GM21367 (cell line): ENCODE data around the gene TRIM26.
"Not testable (repeated sequence)": the region's sequence is repeated elsewhere in the genome, so short reads cannot be mapped to it uniquely, and the experiment has no call there.

Source experiments
- ATAC-seq: cut with Tn5 transposase; IDR thresholded peaks from one replicate; pipeline ENCODE4 v1.9.1; 2021; ENCODE audit not compliant: unreplicated experiment

Gene TRIM26

DNA sequence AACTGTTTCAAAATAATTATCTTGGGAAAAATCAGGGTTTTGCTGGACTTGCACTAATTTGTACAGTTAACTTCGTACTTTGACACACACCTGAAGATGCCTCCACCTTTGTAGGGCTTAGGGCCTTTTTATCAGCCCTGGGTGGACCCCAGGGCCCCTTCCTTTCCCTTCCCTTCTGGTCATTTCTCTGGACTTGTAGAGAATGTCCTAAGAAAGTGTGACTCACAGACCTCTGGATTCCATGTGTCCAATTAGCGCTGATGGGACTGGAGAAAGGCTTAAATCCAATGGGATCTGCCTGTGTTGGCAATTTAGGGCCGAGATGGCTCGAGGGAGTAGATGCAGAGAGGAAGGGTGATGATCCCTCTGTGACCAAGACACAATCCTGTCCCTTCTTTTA lies 40.5 kb downstream of the TRIM26 start:
- no peak for ATAC-seq

DNA sequence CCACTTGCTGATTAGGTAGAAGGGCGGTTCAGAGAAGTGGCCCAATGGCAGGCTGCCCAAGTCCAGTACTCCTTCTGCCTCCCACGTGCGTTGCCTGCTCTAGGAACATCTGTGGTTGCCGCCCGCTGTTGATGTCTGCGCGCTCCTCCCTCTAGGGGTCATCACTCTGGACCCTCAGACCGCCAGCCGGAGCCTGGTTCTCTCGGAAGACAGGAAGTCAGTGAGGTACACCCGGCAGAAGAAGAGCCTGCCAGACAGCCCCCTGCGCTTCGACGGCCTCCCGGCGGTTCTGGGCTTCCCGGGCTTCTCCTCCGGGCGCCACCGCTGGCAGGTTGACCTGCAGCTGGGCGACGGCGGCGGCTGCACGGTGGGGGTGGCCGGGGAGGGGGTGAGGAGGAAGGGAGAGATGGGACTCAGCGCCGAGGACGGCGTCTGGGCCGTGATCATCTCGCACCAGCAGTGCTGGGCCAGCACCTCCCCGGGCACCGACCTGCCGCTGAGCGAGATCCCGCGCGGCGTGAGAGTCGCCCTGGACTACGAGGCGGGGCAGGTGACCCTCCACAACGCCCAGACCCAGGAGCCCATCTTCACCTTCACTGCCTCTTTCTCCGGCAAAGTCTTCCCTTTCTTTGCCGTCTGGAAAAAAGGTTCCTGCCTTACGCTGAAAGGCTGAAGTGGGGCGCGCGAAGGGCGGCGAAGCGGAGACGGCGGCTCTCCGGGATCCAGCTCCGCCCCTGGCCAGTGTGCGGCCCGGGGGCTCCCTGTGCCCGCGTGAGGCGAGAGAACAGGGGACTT lies 41.3 kb downstream of the TRIM26 start:
- no peak for ATAC-seq

DNA sequence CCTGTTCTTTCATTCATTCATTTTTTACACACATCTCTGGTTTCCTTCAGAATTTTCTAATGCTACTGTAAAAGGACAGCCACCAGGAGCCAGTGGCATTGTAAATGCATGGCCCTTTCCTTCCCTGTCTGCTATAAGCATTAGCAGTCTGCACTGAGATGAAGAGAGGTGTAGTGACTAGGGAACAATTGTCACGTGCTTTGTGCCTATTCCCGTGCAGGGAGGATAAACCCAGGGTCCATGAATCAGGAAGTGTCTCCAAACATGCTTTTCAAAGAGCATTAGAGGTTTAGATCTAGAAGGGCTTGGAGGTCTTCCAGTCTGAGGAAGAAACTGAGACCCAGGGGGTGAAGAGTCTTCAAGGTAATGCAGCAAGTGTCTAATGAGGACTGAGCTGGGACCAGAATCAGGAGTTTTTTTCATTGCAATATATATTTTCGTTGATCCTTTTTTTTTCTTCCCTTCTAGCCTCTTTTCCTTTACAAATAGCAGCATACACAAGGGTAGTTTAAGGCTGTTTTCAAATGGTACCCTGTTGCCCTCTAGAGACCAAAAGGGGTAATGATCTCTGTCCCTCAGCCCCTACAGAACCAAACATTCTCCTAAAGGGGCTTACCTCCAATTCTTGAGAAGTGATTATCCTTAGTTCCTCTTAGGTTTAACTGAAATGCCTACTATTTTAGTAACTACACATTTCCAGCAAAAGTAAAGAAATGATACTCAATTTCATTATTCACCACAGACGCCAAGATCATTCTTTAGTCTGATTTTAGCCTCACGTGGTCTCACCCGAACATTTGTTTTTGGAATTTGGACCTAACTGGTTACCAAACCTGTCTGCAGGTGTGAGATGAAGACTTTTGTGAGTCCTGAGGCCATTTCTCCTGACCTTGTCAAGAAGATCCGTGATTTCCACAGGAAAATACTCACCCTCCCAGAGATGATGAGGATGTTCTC lies 43.3 kb downstream of the TRIM26 start:
- no peak for ATAC-seq

DNA sequence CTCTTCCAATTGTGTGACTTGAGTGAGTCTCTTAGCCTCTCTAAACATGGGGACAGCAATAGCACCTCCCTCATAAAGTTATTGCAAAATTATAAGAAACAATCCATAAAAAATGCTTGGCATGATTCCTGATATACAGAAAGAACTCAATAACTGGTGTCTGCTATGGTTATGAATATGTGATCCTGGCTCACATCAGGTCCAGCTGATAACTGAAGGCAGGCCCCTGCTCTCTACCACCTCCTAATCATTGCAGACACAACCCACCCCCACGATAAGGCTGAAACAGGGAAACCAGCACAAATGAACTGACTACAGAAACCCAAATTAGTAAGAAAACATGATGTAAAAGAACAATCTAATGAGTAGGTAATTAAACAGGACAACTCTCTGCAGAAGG lies 44.5 kb downstream of the TRIM26 start:
- ATAC-seq, result no peak

DNA sequence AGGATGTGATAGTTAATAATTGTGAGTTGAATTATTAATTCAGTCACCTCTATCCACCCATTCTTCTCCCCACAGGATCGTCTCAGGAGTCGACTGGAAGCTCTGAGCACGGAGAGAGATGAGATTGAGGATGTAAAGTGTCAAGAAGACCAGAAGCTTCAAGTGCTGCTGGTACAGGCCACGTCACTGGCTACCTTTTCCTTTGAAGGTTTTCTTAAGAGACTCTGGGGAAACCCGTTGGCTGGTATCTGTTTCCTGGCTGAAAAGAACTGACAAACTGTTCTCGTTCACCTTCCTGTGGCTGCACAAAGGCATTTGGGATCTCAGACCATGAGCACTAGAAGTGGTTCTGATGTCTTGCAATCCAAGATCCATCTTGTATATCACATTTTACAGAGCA lies 46.1 kb downstream of the TRIM26 start:
- ATAC-seq, result no peak

DNA sequence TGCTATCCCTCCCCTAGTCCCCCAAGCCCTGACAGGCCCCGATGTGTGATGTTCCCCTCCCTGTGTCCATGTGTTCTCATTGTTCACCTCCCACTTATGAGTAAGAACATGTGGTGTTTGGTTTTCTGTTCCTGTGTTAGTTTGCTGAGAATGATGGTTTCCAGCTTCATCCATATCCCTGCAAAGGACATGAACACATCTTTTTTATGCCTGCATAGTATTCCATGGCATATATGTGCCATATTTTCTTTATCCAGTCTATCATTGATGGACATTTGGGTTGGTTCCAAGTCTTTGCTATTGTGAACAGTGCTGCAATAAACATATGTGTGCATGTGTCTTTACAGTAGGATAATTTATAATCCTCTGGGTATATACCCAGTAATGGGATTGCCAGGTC lies 48.0 kb downstream of the TRIM26 start:
- ATAC-seq, result not testable (repeated sequence)

DNA sequence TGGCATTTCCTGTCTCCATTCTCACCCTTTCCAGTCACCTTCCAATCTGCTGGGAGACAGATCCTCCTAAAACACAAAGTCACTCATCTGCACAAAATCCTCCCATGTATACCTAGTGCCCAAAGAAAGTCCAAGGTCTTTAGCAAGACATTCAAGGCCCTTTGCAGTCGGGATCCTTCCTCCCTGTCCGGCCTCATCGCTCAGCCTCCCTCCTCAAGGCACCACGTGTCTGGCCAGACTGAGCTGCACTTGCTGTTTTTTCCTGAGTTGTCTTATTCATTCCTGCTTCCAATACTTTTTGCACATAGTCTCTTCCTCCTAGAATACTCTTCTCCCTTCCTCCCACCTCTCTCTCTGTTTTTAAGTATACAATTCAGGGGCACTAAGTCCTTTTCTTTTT lies 48.5 kb downstream of the TRIM26 start:
- no peak for ATAC-seq

DNA sequence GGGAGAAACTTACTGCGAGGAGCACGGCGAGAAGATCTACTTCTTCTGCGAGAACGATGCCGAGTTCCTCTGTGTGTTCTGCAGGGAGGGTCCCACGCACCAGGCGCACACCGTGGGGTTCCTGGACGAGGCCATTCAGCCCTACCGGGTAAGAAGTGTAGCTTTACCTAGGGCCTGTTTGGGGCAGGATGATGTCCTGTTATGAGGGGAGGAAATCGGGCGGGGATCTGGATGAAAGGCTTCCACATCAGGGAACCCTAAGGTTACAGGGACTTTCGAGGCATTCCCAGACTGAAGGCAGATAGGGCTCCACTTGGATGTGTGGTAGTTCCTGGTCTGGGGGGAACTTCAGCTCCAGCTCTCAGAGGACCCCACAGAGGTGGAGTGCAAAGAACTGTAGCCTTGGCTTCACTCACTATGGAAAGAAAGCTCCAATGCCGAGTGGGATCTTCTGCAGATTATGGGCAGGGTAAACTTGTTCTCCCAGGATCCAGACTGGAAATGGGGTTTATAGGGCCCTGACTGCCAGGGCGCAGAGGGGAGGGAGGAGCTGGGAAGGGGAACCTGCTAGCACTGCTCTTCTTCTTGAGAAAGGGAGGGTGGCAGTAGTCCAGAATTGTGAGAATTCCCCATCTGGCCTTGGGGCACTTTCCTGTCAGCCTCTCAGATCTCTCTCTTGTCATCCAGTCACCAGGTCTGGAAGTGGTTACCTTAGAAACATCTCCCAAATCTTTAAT lies 49.1 kb downstream of the TRIM26 start:
- no peak for ATAC-seq

DNA sequence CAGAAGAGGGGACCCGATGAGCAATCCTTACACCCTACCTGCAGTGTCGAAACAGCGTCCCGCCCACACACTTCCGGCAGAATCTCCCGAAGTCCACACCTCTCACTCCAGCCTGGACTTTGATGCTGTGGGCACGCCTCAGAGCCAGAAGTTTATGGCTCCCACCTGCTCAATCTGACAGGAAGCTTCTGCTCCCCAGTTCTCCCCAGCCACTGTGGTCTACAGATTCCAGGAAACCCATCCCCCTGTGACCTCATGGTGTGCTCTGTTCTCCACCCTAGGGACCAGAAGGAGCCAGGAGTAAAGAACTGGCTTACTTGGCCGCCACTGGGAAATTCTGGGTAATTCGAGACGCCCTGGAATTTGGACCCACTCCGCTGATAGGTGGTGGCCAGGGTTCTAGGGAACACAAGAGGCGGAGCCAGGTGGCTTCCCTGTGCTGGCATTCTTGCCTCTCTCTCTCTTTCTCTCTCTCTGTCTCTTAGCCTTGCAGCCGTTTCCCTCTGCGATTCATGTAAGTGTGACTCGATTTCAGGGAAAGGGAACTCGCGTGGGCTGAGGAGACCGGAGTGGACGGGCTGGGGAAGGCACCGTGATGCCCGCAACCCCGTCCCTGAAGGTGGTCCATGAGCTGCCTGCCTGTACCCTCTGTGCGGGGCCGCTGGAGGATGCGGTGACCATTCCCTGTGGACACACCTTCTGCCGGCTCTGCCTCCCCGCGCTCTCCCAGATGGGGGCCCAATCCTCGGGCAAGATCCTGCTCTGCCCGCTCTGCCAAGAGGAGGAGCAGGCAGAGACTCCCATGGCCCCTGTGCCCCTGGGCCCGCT lies 49.9 kb downstream of the TRIM26 start, which contains the start of gene TRIM15:
Gene TRIM15, plus strand, starts transcription at position 457 of the 828 bp plus-strand sequence. Its CDS starts 139 bp downstream, at position 596.
- ATAC-seq, result no peak

DNA sequence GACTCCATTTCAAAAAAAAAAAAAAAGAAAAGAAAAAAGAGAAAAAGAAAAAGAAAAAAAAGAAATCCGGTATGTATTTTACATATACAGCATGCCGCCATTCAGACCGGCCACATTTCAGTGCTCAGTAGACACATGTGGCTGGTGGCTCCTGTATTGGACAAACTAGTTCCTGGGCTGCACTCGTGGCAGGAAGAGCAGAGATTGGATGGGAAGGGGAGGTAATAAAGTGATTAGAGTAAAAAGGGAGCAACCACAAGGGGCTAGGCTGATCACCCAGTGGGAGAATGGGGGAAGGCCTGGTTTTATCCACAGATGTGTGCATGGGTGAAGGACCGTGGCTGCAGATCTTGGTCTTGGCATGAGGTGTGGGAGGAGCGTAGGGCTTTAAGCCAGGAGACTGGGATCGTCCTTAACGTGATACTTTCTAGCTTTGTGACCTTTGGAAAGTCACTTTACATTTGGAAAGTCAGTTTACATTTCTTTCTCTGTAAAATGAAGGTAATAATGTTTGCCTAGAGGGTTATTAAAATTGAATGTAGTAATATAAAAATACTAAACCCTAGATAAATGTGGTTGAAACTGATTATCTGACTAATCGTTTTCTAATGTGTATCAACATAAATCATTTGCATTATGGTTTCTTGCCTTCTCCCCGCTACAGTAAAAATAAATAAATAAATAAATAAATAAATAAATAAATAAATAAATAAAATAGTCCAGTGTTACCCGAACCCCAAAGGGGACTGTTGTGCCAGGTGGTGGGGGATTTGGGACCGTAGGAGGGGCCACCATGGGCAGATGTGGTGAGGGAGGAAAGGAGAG lies 50.7 kb downstream of the TRIM26 start:
- no peak for ATAC-seq

DNA sequence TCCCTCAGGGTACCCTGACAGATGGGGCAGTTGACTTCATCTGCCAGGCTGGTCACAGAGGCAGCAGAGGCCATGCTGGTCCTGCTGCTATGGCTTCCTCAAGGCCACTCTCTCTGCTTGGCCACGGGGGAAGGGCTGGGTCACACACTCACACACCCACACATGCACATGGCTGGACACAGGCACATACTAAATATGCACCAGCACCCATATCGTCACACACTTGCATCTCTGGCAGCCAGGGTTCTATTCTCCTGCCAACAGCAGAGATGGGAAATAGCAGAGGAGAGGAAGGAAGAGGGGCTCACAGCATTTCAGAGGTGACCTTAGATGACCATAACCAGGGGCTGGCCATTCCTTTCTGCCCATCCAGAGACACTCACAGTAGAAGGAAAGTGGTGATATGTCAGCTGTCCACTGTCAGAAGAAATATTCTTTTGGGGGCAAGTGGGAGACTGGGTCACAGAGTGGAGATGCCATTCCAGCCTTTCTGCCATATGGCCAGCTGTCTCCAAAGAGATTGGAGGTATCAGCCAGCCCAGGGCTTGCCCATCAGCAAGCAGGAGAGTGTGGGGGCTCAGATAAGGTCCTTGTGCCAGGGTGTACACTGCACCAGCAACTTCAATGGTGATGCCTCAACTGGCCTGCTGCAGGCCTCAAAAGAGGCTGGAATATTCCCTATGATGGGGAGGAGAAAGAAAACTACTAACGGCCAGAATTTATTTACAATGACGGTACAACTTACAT lies 52.2 kb downstream of the TRIM26 start, which contains the start of gene TRIM10:
Gene TRIM10, minus strand, starts transcription at position 427 of the 747 bp plus-strand sequence. Its CDS starts 353 bp downstream, at position 74.
- ATAC-seq, result no peak

DNA sequence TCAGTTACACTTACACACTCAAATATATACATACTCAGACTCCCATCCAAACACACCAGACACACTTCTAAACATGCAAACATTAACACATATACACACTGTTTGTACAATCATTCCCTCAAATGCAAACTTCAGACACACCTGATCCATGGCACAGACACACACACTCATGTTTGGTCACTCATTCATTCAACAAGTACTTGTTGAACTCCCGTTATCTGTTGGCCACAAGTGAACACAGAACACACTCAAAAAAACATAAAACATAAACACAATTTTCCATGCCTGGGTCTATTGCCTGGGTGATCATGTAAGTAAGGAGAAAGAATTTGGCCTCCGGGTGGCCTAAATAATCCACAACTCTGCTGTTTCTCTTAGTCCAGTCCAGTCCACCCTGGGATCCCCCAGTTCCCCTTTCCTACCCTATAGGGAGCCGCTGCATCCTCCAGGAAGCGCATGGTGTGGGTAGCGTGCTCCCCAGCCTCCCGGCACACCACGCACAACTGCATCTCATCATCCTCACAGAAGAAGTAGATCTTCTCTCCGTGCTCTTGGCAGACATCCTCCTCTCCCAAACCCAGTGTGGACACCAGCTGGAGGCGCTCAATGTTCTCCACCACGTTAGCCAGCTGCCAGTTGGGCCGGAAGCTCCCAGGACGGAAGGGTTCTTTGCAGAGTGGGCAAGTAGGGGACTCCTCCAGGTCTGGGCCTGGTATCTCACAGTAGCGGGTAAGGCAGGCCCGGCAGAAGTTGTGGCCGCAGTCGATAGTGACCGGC lies 53.0 kb downstream of the TRIM26 start:
- ATAC-seq, result no peak

DNA sequence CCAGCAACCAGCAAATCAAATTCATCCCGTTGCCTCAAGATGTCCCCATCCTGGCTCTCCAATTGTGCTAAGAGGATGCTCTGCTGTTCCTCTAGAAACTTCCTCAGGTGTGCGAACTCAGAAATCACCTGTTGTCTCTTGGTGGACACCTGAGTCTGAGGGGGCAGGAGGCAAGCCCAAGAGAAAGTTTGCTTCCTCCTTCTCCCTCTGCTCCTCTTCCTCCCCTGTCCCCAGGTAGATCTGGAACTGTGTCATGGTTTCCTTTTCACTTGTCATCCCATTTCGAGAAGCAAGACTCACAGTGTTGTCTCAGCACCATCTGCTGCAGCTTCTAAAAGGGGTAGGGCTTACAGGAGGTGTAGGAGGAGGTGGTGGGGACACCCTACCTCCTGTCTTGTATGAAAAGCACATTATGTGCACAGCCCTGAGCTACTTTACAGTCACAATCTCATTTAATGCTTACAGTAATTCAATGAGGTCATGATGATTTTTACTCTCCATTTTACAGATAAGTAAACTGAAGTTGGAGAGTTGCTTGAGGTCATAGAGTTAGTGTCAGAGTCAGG lies 54.6 kb downstream of the TRIM26 start:
- ATAC-seq, result no peak

DNA sequence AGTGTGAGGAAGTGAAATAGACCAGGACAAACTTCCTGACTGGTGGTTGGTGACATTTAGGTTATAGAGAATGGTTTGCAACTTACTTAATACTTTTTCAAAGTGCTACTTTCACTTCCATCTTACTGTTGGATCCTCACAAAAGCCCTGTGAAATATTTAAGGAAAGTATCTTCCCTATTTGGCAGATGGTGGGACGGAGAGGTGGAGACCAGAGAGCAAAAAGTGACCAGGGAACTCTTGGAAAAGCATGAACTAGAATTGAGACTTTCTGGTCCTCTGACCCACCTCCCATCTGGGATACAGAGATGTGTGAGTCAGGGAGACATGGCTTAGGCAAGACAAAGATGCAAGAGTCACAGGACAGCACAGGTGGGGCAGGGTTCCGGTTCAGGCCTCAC lies 55.2 kb downstream of the TRIM26 start:
- no peak for ATAC-seq

DNA sequence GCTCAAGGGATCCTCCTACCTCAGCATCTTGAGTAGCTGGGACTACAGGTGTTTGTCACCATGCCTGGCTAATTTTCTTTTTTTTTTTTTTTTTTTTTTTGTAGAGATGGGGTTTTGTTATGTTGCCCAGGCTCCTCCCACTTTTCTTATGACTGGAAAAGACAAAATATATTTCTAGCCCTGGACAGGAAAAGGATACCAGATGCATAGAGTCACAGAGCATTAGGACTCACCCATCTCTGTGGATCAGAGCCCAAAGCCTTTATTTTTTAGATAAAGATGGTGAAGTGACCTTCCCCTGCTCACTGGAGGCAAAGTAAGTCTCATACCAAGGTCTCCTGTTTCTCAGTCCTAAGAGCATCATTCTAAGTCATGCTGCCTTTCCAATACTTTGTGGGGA lies 55.6 kb downstream of the TRIM26 start:
- no peak for ATAC-seq

DNA sequence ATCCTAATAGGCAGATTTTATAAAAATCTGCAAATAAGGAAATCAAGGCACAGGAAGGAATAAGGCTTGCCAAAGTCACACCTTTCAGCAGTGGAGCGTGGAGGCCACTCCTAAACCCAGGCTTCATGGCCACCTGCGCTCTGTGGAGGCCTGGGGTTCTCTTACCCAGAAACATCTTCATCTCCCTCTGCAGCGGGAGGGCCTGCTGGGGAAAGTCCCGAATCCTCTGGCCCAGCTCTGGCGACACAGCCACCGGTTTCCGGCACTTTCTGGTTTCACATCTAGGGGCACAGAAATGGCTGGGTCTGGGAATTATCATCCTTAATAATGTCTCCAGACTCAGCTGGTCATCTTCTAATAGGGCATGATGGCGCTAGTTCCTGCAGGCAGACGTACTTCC lies 56.4 kb downstream of the TRIM26 start:
- ATAC-seq, result no peak

DNA sequence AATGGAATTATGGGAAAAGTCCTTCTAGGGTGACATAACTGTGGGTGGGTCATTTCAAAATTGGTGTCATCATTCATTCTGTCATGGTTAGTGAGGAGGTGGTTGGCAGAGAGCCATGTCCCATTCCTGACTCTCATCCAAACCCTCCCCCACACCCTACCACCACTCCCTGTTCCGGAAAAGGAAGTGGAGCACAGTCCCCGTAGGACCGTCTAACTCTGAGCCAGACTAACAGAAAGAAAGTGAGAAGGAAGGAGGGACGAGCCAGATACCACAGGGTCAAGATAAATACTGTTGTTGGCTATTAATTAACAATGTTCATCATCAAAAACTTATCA lies 57.0 kb downstream of the TRIM26 start:
- ATAC-seq, result no peak
